K562 (cell line): ENCODE results near the gene IDI1. TPM values are rescaled to one million over a fixed set of nuclear protein-coding genes. Genes with fewer than 3 reads are reported as not detected.

Experiments
- ATF6 ChIP-seq: sonication (generic); formaldehyde crosslinking; IDR thresholded peaks from 2 replicates; pipeline ENCODE4 v1.4.0; 2020; ENCODE audit warnings: mild to moderate bottlenecking, missing genetic modification reagents
- CEBPZ ChIP-seq: fragments of 150-350 bp; IDR thresholded peaks from 2 replicates; pipeline ENCODE4 v1.6.1; 2014; ENCODE audit warnings: low read depth, mild to moderate bottlenecking, low read length, borderline replicate concordance
- CREB5 ChIP-seq: fragments of 250-450 bp; sonication (Bioruptor Pico); IDR thresholded peaks from 2 replicates; pipeline ENCODE4 v1.5.0; 2020; ENCODE audit warnings: mild to moderate bottlenecking
- DMBX1 ChIP-seq: fragments of 250-450 bp; sonication (Bioruptor Pico); IDR thresholded peaks from 2 replicates; pipeline ENCODE4 v1.8.0; 2022; ENCODE audit warnings: inconsistent platforms, mild to moderate bottlenecking, moderate library complexity, borderline replicate concordance
- E2F6 ChIP-seq, 2 experiments: IDR thresholded peaks; 2 replicates each; pipeline ENCODE4 v1.6.1; 2011; ENCODE audit warnings: borderline replicate concordance in 1 of 2, control low read depth in 1 of 2, low read depth in 1 of 2, low read length in 1 of 2, mild to moderate bottlenecking in 1 of 2, mixed read lengths in 1 of 2, moderate library complexity in 1 of 2; ENCODE audit not compliant: insufficient read depth in 1 of 2, insufficient read length in 1 of 2, poor library complexity in 1 of 2, severe bottlenecking in 1 of 2; ENCODE audit errors: extremely low read depth in 1 of 2
- EP400 ChIP-seq: fragments of 450-650 bp; IDR thresholded peaks from 2 replicates; pipeline ENCODE4 v1.6.1; 2017; ENCODE audit warnings: antibody characterized with exemption, mild to moderate bottlenecking, moderate library complexity
- HEY1 ChIP-seq: fragments of 250-450 bp; sonication (Bioruptor Pico); IDR thresholded peaks from 2 replicates; pipeline ENCODE4 v1.5.0; 2020; ENCODE audit warnings: mild to moderate bottlenecking, moderate library complexity, borderline replicate concordance
- HSF4 ChIP-seq: fragments of 250-450 bp; sonication (Bioruptor Pico); IDR thresholded peaks from 2 replicates; pipeline ENCODE4 v2.1.2; 2022; ENCODE audit warnings: mild to moderate bottlenecking, moderate library complexity, borderline replicate concordance
- MAFF ChIP-seq: IDR thresholded peaks from 2 replicates; pipeline ENCODE4 v1.6.1; 2012; ENCODE audit warnings: low read length, improper control_type of control experiment
- MBD2 ChIP-seq: sonication (generic); IDR thresholded peaks from 2 replicates; pipeline ENCODE4 v1.6.1; 2016; ENCODE audit warnings: low read depth, borderline replicate concordance
- NR3C1 ChIP-seq: sonication (generic); formaldehyde crosslinking; IDR thresholded peaks from 2 replicates; pipeline ENCODE4 v1.8.1; 2022; ENCODE audit warnings: missing genetic modification reagents
- RBM17 ChIP-seq: fragments of 200-400 bp; formaldehyde crosslinking; IDR thresholded peaks from 2 replicates; pipeline ENCODE4 v1.6.1; 2017; ENCODE audit warnings: low read depth, mild to moderate bottlenecking, low read length, borderline replicate concordance
- SIN3A ChIP-seq, 2 experiments: fragments of 150-350 bp in 1 of 2; IDR thresholded peaks; 2 replicates each; pipeline ENCODE4 v1.6.1; 2011 to 2016; ENCODE audit warnings: borderline replicate concordance in 2 of 2, low read depth in 2 of 2, low read length in 2 of 2, mild to moderate bottlenecking in 2 of 2, moderate library complexity in 2 of 2; ENCODE audit not compliant: control insufficient read depth in 1 of 2
- SIN3B ChIP-seq: fragments of 450-650 bp; IDR thresholded peaks from 2 replicates; pipeline ENCODE4 v1.6.1; 2017; ENCODE audit warnings: low read depth, mild to moderate bottlenecking, moderate library complexity
- SMC3 ChIP-seq: conservative IDR thresholded peaks from 2 replicates; pipeline ENCODE4 v1.6.1; 2011; ENCODE audit warnings: low read depth, low read length, improper control_type of control experiment; ENCODE audit not compliant: insufficient read depth
- STAT5A ChIP-seq: IDR thresholded peaks from 2 replicates; pipeline ENCODE4 v1.6.1; 2012; ENCODE audit warnings: low read length, inconsistent platforms, borderline replicate concordance
- YBX1 ChIP-seq: fragments of 450-650 bp; IDR thresholded peaks from 2 replicates; pipeline ENCODE4 v1.7.1; 2016; ENCODE audit warnings: mild to moderate bottlenecking
- ZNF232 ChIP-seq: sonication (generic); formaldehyde crosslinking; IDR thresholded peaks from 2 replicates; pipeline ENCODE4 v1.8.0; 2022; ENCODE audit warnings: mild to moderate bottlenecking, missing genetic modification reagents
- polyA plus RNA-seq, 8 experiments: library from polyadenylated mRNA; depleted of rRNA in 4 of 8; stranded (reverse) in 5 of 8; unstranded in 3 of 8; fragments of >200 nt; fragmentation: Nextera tagmentation in 2 of 8; fragmentation: Illumina TruSeq in 1 of 8; extraction: Ambion mirVana in 2 of 8; extraction: Trizol in 1 of 8; gene quantifications; 2 replicates each; pipeline versions ENCODE4 v1.2.1 to v1.2.3, GENCODE V29; 2011 to 2014; ENCODE audit warnings: inconsistent platforms in 1 of 8, missing spikeins in 1 of 8
- total RNA-seq, 7 experiments: library from RNA; depleted of rRNA in 6 of 7; stranded (reverse); fragments of >200 nt in 6 of 7; fragmentation: Illumina TruSeq in 2 of 7; extraction: Trizol in 2 of 7; gene quantifications; 2 replicates each; pipeline versions ENCODE4 v1.2.1 to v1.2.3, GENCODE V29; 2011 to 2021; ENCODE audit warnings: low replicate concordance in 1 of 7

IDI1 gene
- total and polyA plus RNA-seq, 9 of the 15 experiments (the other 6 are each of a cell fraction or from before 2014, with no cell fraction given) = 70.0 to 265 (median 119) TPM

GRCh38 chr10:1056326-1057105 lies 7.6 kb upstream of the IDI1 start, which contains the start of gene WDR37 (continued):
- TF ChIP-seq CREB5 (CRISPR knock-in tag) (no peak), CEBPZ (peak; percentile 43; the same call in 1 of the 2 replicates), SIN3B (peak; percentile 71), E2F6 (IDR thresholded peaks at IDR 0.05; ENCODE audit: borderline replicate concordance in 1 of 2, extremely low read depth in 1 of 2, insufficient read depth in 1 of 2, insufficient read length in 1 of 2, low read depth in 1 of 2, low read length in 1 of 2, poor library complexity in 1 of 2, severe bottlenecking in 1 of 2) (peak; percentile 57 to 78), RBM17 (no peak), DMBX1 (CRISPR knock-in tag) (no peak), HEY1 (CRISPR knock-in tag) (no peak), EP400 (peak; percentile 70; the same call in 1 of the 2 replicates), MBD2 (peak; percentile 81), MAFF (no peak), STAT5A (no peak), ATF6 (CRISPR knock-in tag) (no peak), YBX1 (no peak), ZNF232 (CRISPR knock-in tag) (0 out of 2 replicates have a peak, but pooled peaks have one; percentile 39), SMC3 (no peak), SIN3A (IDR thresholded peaks at IDR 0.05; ENCODE audit: borderline replicate concordance in 2 of 2, control insufficient read depth in 1 of 2, low read depth in 2 of 2, low read length in 2 of 2) (peak; percentile 60 to 63; a peak in 2 of 4 replicates), NR3C1 (CRISPR knock-in tag) (0 out of 2 replicates have a peak, but pooled peaks have one; percentile 33), HSF4 (CRISPR knock-in tag) (no peak)
